ENCODE results near the gene SMARCB1. TPM values are rescaled to one million over a fixed set of nuclear protein-coding genes. Genes with fewer than 3 reads are reported as not detected.
A peak's percentile ranks its signal among the peaks of the same experiment; 100 is the strongest.

The SMARCB1 gene
- total RNA-seq, 1 experiment from 2014 or later: 136 TPM

- no CpG with 5 or more reads among the region's 6 CpGs for WGBS (ENCODE audit: extremely low coverage, insufficient read length, low lambda C conversion rate)
- H3K36me3 Mint-ChIP-seq (ENCODE audit: insufficient read depth in 1 of 3, low read depth in 3 of 3): peaks cover 56 to 96% (median 93%) of the 10 kb centered on the region in 3 experiments
Measured at GRCh38 chr22:23822101-23822671, 35.4 kb downstream of the SMARCB1 start.

More at GRCh38 chr22:23822101-23822671, 35.4 kb downstream of the SMARCB1 start:
- Histone ChIP-seq H4K91ac (ENCODE audit: insufficient read length, low read depth, low read length) (no peak overlapping the region), H2BK12ac (ENCODE audit: insufficient read length, low read depth, low read length) (no peak overlapping the region), H3K27ac (ENCODE audit: insufficient read length, low read depth, low read length) (no peak overlapping the region), H4K5ac (ENCODE audit: insufficient read length, low read depth, low read length) (no peak overlapping the region), H2AFZ (ENCODE audit: low read length) (no peak overlapping the region), H3K23me2 (ENCODE audit: insufficient read length, low read depth, low read length, poor library complexity, severe bottlenecking) (no peaks in the 10 kb centered on the region), H3K4ac (ENCODE audit: low read depth, low read length) (no peak overlapping the region), H2BK20ac (ENCODE audit: low read depth, low read length, poor library complexity, severe bottlenecking) (no peak overlapping the region), H3K9me3 (ENCODE audit: control insufficient read depth, low read depth, low read length) (no peaks in the 10 kb centered on the region), H3T11ph (ENCODE audit: low read length) (no peak overlapping the region), H2BK120ac (ENCODE audit: low read depth, low read length, poor library complexity, severe bottlenecking) (no peak overlapping the region), H3K79me1 (ENCODE audit: insufficient read depth, low read depth, low read length, poor library complexity, severe bottlenecking) (no peaks in the 10 kb centered on the region), H3K4me2 (ENCODE audit: insufficient read depth, insufficient read length, low read length) (no peak overlapping the region), H3K14ac (ENCODE audit: insufficient read depth, low read length) (no peak overlapping the region; the same call in 1 of the 2 replicates), H3K4me1 (ENCODE audit: insufficient read depth, low read length) (no peaks in the 10 kb centered on the region), H4K20me1 (ENCODE audit: control insufficient read depth, insufficient read depth, insufficient read length) (no peaks in the 10 kb centered on the region), H2BK15ac (ENCODE audit: low read depth, low read length) (no peak overlapping the region), H4K8ac (replicated peaks; ENCODE audit: insufficient read length, low read depth, low read length) (no peak overlapping the region), H3K9ac (ENCODE audit: extremely low read depth, insufficient read length, low read length) (no peak overlapping the region), H2BK5ac (ENCODE audit: insufficient read length, low read length) (no peak overlapping the region), H3K18ac (ENCODE audit: insufficient read length, low read depth, low read length) (no peak overlapping the region), H3K23ac (ENCODE audit: insufficient read length, low read depth, low read length) (no peak overlapping the region), H2AK5ac (ENCODE audit: insufficient read length, low read length) (no peak overlapping the region), H3K56ac (ENCODE audit: insufficient read length, low read depth, low read length) (no peak overlapping the region), H3K79me2 (ENCODE audit: insufficient read depth, low read length) (no peaks in the 10 kb centered on the region), H3K27me3 (ENCODE audit: insufficient read depth, low read length) (no peaks in the 10 kb centered on the region)
- Mint-ChIP-seq H3K4me3 (no peak overlapping the region), H3K4me1 (peaks cover 16 to 19% of the 10 kb centered on the region in 2 experiments; a peak in 3 of 4 replicates), H3K9me3 (no peaks in the 10 kb centered on the region), H3K27me3 (ENCODE audit: low read depth) (no peaks in the 10 kb centered on the region), H3K27ac (peak overlapping the region in 1 of 3 experiments; percentile 15; a peak in 3 of 7 replicates)
- TF ChIP-seq CTCF (conservative IDR thresholded peaks at IDR 0.05): no peak
- no peak for DNase-seq
